OCI-M2 (cell line): ENCODE results near the gene MCC.

Source experiments
- DNase-seq: peaks from one replicate; lab custom pipeline; 2025; ENCODE audit not compliant: unreplicated experiment; lab: John Stamatoyannopoulos, UW

MCC gene

GRCh38 chr5:113209498-113209897 lies 278.8 kb downstream of the MCC start:
- DNase-seq = no peak

- DNase-seq = no peak
These were observed 282.4 kb downstream of the MCC start for GRCh38 chr5:113205807-113206206.

- DNase-seq = no peak
These were observed 282.9 kb downstream of the MCC start for GRCh38 chr5:113205323-113205722.

- DNase-seq = no peak
These were observed 283.6 kb downstream of the MCC start for GRCh38 chr5:113204525-113205161.

- no peak for DNase-seq
These were observed 284.3 kb downstream of the MCC start for GRCh38 chr5:113203916-113204315.

GRCh38 chr5:113202746-113203716 lies 285.2 kb downstream of the MCC start:
- DNase-seq = no peak

- no peak for DNase-seq
These were observed 286.0 kb downstream of the MCC start for GRCh38 chr5:113202287-113202686.

- no peak for DNase-seq
These were observed 286.5 kb downstream of the MCC start for GRCh38 chr5:113201715-113202114.

- no peak for DNase-seq
These were observed 288.9 kb downstream of the MCC start for GRCh38 chr5:113199122-113199905.

GRCh38 chr5:113197456-113198200 lies 290.6 kb downstream of the MCC start:
- DNase-seq = no peak

GRCh38 chr5:113195771-113196170 lies 292.5 kb downstream of the MCC start:
- no peak for DNase-seq

- DNase-seq = no peak
These were observed 293.0 kb downstream of the MCC start for GRCh38 chr5:113195251-113195650.

- no peak for DNase-seq
These were observed 293.7 kb downstream of the MCC start for GRCh38 chr5:113194591-113194990.

GRCh38 chr5:113194125-113194524 lies 294.1 kb downstream of the MCC start:
- DNase-seq = no peak

- DNase-seq = no peak
These were observed 294.8 kb downstream of the MCC start for GRCh38 chr5:113193311-113193978.

- DNase-seq = no peak
These were observed 295.7 kb downstream of the MCC start for GRCh38 chr5:113192541-113192940.

GRCh38 chr5:113190347-113190746 lies 297.9 kb downstream of the MCC start:
- DNase-seq = no peak

GRCh38 chr5:113189291-113189690 lies 299.0 kb downstream of the MCC start:
- DNase-seq = no peak

GRCh38 chr5:113188436-113188835 lies 299.8 kb downstream of the MCC start:
- DNase-seq = no peak

GRCh38 chr5:113187906-113188305 lies 300.3 kb downstream of the MCC start:
- DNase-seq = no peak
